Esophagus mucosa (tissue), 1 donor: ENCODE results near the gene BCAR3. TPM values are rescaled to one million over a fixed set of nuclear protein-coding genes. Genes with fewer than 3 reads are reported as not detected.

Source experiments
- ATAC-seq: fragments of 200-7000 bp; cut with Tn5 transposase; one replicate; pipeline ENCODE4 v1.9.1; 2020
- total RNA-seq: library from RNA; stranded (reverse); gene quantifications from one replicate; pipeline ENCODE4 v1.2.4, GENCODE V29; 2023
- donor health status: DM: yes; HTN: yes; CAD: no.

Gene BCAR3
- total RNA-seq, 1 donor from 2014 or later, result 5.7 TPM

DNA sequence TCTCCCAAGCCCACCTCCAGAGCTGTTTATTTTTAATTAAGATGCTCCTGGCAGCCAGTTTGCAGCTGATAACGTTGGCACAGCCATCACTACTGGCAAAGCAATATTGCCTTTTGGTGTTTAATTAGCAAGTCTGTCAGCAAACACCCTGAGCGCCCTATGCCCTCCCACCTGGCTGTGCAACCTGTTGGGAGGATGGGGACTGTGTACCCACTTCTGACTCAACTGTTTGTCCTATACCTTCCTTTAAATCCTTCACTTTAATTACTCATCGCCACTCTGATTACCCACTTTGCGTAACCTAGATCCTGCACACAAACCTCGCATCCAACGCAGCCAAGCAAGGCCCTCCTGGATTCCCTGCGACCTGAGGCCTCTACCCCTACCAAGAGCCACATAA is 67.1 kb downstream of the BCAR3 start:
- peak; percentile 71 for ATAC-seq

DNA sequence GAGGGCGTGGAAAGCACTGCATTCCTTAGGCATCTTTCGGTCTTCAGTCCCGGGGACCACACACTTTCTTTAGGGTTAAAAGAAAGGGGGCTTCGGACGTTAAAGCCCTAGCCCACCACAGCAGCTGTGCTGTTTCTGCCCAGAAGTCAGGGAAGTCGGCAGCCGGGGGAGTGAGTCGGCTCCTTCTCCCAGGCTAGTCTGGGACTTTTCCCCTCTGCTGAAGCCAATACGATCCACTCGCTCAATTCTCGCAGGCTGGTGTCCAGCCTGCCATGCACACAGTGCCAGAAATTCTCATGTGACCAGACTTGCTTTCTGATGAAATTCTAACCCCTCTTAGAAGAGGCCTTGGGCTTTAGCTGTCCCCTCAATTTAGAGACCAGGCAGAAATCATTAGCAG is 67.7 kb downstream of the BCAR3 start:
- ATAC-seq, result no peak

DNA sequence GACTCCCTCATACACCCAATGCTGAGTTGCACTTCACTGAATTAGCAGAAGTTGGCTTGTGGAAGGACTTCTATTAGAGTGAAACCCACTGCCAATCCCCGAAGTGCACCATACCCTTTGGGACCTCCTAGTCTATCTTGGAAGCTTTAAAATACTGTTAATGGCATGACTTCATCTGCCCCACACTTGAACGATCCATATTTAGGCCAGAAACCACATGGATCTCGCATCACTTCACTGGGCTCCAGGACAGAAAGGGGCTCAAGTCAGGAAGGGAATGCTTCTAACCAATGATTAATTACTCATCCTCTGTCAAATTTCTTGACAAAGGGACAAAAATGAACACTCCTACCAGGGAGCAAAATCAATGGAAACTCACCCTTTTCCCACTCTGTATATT is 69.1 kb downstream of the BCAR3 start:
- ATAC-seq, result no peak

DNA sequence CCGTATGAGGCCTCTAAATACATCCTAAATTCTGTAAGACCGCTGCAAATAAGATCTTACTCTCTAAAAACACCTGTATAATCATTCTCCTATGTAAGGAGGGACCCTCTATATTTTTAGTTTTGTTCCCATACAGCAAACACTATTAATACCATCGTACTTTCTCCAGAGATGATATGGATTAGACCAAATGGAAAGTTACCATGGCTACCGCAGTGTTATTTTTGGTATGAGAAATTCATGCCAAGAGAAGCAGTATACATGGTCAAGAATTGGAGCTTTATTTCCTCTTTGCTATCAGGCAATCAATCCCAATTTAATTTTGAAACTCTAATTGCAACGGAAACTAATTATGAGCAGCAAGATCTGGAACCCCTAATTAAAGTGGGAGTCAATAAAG is 70.0 kb downstream of the BCAR3 start:
- no peak for ATAC-seq

DNA sequence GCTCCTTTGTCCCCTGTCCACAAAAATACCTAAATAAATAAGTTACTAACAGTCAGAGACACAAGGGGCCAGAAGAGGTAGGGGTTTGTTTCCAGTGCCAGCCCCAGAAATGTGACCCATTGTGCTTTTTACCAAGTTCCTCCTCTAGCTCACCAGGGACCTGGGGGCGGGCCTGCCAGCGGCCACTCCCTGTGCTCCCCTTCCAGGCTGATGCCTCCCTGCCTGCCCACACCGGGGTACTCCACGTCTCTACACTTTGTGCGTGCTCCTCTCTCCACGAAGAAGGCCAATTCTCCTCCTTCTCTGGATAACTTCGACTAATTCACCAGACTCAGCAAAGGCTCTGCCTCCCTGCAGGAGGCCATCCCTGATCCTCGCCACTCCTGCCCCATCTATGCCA is 72.1 kb downstream of the BCAR3 start:
- ATAC-seq, result no peak

DNA sequence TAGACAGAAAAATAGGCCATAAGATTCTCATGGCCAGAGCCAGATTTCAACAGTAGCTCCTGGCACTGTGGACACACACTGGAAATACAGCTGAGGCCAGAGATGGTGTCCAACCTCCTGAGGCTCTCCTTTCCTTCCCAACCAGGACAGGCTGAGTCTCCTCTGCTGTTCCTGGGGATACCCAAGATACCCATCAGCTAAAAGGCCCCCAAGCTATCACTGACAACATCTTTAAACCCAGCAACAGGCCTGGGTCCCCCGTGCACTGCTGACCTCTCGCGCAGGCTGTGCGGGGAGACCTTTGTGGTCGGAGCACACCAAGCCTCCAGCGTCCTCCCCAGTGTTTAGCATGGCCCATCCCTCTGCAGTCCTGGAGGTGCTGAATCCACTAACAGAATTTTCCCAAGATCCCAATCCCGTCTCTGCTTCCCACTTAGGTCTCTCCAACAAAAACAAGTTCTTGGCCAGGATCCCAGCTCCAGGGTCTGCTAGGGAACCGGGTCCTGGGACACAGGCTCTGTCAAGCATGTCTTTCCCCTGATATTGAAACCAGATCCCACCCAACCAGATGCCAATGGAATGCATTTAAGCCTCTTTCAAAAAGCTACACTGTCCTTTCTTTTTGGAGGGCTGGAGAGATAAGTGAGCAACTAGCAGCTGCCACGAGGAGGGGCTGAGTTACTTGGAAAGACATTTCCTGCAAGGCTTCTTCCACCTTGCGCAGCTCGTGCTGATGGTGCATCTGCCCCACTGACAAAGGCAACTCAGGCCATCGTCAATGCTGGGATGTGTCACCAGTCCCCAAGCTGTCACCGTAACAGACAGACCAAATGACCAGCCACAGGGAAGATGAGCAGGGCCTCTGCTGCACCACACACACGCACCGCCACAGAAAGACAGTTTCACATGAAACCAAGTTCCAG is 73.2 kb downstream of the BCAR3 start:
- ATAC-seq, result no peak

DNA sequence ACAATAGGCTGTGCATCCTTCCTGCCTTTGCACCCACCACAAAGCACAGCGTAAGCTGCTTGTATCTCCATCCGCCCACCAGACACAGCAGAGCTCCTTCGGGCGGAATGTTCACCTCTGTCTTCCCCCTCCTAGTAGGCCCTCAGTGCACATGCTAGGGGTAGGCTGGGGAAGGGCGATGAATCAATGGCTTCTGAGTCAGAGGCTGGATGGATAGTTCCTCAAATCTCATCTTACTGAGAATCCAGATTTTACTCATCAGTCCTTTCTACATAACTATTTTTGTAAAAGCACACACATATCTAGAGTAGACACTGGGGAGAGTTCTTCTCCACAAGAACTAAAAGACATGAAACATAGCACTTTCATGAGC is 73.8 kb downstream of the BCAR3 start:
- ATAC-seq, result no peak

DNA sequence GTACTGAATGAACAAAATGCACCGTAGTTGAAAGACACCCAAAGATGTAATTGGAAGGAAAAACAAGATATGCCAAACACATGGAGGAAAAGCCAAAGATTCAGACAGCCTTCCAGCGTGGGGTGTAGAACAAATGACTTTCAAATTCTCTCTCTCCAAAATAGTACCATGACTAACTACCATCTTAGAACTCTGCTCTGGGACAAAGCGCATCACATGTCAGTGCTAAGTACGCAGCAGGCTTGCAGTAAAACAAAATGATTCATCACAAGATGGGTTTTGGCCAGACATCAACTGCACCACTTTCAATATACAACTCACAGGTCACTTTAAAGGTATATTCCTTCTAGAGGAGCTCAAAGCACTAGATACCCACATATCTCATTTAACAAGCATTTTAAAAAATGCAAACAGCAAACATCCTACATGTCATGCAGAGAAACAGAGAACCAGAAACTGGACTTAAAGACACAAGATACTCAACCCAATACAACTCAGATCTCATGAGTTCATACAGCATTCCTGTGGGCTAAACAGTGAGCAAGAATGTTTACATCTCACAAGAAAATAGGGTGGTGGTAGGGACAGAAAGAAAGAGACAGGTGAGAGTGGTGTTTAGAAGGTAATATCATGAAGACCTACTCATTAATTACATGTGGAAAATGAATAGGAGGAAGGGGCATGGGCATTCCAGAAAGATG is 75.7 kb downstream of the BCAR3 start:
- ATAC-seq, result peak; percentile 79

DNA sequence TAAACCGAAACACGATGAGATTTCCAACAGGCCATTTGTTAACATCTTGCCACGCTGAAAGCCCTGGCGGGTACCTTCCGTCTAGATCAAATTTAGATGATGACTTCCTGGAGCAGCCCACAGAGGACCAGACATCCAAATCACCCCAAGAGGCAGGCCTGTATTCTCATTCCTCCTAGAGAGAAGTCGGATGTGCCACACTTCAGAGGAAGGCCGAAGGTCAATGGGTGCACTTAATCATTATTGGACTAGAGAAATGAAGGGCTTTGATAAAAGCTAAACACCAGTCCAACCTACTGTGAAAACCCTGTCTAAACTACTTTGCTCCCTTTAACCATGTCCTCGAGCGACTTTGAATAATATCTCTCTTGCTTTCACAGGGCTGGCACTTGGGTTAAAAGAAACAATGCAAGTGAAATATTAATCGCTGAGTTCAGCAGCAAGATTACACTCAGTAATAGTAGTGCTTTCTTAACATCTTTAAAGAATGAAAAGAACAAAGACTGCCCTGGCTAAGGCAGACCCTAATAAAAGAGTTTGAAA is 76.5 kb downstream of the BCAR3 start:
- no peak for ATAC-seq

DNA sequence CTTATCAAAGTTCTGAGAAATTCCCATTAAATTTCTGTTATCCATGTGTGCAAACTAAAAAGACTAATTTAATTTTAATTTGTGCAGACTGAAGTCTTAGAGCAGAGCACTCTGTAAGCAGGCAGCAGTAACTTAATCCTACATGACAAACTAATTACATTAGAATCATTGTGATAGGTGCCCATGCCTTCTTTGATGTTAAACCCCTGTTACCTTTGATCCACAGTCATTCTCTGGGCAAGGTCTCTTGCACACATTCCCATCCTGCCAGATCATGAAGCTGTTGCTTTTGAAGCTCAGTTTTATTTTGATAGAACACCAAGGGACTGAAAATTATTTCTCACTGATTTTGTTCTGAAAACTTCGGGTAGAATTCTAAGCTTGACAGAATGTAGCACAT is 77.2 kb downstream of the BCAR3 start:
- no peak for ATAC-seq

DNA sequence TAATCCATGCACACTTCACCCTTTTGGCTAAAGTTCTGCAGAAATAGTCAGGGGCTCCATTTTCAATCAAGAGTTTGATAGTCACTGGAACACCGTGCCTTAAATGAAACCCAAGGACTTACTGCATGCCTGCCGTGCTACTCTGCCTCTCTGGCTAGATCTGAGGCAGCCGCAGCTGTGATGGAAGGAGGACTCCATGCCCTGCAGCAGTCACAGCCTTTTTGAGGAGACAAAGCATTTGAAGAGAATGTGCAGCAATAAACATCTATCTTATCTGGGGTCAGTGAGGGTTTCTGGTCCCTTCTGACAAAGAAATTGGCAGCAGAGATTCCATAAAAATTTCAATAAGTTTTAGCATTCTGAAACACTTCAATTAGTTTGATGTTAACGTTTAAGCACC is 78.0 kb downstream of the BCAR3 start:
- no peak for ATAC-seq

DNA sequence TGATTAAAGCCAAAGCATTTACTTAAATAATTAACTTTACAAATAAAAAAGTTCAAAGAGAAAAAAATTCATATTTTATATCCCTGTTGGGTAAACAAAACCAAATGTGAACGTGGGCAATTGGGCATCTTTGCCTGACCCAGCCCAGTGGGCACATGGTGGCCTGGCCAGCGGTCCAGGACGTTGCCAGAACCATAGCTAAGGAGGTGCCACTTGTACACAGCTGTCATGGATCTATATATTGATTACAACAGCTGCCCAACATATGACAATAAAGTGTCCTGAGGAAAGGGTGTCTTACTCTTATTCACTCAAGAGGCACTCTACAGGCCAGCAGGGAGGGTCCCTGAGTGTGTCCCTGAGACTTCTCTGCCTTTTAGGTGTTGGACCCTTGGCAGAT is 78.5 kb downstream of the BCAR3 start:
- ATAC-seq, result no peak

DNA sequence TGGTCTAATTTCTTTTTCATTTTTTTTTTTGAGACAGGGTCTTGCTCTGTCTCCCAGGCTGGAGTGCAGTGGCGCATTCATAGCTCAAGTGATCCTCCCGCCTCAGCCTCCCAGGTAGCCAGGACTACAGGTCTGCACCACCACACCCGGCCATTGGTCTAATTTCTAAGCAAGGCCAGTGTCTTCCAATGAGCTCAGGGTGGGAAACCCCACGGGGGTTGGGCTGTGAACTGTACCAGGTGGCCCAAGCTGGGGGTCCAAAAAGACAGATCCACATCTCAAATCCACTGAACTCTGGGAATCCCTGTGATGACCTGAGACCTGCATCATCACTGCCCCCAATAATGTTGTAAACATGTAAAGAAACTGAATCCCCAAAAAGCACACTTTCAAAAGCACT is 79.5 kb downstream of the BCAR3 start:
- ATAC-seq, result no peak

DNA sequence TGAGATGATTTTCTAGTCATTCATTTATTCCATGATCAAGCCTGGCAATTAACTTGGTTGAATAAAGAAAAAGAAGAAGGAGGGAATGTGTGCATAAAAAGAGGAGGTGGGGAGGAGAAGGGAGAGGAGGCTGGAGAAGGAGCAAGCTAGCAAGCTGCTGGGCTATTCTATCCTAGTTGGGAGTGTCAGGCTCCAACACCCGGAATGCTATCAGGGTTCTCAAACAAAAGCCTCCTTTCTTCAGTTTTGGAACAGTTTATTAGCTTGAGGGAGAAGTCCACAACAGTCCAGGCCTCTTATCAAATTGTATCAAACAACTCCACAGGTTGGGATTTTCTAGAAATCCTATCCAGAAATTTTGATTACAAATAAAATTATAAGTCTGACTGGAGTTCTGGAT is 80.0 kb downstream of the BCAR3 start:
- no peak for ATAC-seq

DNA sequence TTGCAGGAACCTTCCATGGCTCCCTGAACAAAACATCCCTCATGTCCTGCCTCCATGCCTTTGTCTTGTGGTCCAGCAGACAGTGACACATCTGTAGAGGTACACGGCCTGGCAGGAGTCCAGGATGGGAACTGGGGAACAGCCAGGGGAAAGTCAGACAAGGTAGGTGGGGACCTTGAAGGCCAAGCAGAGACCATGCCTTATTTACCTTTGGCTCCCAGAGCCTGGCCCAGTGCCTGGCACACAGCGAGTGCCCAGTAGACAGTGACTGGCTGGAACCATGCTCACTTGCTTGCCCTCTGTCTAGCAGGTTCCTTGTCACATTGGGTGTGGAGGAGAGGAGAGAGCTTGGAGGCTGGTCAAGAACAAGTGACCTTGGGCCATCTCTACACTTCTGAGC is 81.0 kb downstream of the BCAR3 start:
- ATAC-seq, result no peak

DNA sequence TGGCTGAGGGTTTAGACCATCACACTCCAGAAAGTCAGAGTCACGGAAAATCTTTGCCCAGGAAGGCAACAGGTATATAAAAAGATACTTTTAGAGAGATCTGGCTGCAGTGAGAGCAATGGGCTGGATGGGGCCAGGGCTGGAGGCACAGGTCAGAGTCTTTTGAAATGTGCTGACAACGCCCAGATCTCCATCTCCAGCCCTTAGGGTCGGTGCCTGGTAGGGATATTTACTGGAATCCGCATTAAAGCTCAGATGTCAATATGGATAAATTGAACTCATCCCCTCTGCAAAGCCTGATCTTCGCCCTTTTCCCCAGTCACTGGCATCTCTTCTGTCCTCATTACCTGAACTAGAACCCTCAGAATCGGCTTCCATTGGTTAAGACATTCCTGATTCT is 82.2 kb downstream of the BCAR3 start:
- ATAC-seq, result no peak

DNA sequence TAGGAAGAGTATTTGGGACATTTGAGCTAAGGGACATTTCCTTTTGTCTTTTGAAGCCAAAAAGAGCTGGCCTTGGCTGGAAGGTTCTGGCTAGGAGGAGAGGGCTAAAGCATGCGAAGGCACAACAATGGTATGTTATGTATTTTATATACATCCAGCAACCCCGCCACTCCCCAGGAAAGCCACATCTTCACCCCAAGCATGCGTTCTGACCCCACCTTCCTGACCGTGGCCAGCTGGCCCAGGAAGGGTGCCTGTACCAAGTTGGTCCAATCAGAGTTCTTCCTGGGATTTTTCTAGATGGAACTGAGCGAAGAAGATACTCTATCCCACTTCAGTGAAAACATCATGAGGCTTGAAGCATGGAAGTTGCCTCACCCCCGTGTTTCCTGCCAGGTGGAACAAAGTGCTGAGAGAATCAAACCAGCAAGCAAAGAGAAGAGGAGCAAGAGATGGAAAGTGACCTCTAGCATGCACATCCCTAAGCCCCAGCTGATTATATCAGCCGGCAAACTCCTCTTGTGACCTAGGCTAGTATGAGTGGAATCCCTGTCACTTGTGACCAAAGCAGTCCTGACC is 82.7 kb downstream of the BCAR3 start:
- ATAC-seq, result no peak

DNA sequence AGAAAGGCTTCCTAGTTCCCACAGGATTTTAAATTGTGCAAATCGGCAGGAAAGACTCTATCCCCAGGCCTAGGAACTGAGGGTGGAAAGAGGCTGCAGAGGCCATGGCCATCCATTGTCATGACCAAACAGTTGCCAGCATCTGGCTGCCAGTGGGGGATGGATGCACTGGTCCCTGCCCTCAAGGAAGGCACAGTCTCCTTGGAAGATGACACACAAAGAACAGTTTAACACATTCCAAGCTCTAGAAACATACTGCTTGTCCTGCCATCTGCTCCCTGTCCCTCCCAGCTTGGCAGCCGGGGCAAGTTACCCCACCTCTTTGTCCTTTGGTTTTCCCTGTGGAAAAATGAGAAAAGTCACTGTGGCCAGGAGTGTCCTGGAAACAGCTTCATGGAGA is 83.2 kb downstream of the BCAR3 start:
- ATAC-seq, result no peak

DNA sequence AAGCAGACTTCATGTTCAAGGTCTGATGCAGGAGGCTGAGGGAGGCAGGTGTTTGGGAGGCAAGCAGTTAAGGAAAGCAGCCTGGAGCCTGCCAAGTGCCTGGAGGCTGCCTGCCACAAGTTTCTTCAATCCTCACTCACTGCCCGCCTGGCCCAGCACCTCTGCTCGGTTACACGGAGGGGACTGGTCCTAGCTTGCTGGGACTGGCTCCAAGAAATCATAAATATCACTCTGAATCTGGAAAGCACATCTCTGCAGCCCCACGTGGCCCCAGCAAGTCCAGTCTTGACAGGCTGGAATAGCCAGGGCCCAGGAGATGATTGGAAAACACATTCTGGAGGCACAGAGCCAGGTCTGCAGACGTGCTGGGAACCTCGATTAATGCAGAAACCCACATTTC is 83.9 kb downstream of the BCAR3 start:
- peak; percentile 54 for ATAC-seq

DNA sequence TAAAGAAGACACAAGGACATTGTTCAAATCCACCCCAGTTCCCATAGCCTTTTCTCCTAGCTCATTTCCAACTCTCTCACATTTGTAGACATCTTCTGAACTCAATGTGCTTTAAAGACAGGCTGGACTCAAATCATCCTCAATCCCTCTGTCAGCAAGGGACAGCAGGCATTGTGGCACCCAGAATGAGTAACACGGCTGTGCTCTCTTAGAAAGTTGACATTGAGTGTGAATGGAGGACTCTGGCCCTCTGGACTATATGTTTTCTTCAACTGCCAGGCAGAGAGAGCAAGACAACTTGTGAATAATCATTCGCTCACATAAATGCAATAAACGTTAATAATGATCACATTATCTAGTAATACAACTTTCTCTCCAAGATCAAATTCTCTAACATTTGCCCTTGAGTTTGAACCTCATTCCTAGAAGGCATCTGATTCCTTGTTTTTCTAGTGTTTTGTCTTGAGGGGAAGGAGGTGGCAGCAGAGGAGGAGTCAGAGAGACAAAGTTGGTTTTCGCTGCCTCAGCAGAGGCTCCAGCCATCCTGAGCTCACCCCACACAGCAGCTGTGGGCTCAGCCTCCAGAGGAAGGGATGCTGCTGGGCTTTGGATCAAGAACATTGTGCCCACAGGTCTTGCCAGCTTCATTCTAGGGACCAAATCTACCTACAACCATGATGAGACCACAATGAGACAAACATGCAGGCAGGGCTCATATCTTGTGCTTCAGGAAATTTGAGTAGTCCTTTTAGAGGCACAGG is 85.1 kb downstream of the BCAR3 start:
- ATAC-seq, result no peak

DNA sequence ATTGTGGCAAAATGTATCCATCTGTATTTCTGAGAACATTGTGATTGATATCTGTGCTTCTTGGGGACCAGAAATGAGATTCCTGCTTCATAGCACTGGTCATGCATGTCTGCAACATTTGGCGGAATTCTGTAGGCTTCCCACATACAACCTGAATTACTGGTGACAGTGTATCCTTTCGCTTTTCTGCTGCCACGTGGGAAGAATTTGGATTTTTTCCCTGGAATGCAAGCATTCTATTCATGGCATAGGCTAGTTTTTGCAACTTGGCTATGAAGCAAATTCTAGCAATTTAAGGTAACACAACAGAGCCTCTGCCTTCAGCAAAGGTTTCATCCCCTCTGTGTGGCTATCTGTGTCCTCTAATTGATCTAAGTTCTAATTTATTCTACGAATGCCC is 85.9 kb downstream of the BCAR3 start:
- ATAC-seq, result no peak

DNA sequence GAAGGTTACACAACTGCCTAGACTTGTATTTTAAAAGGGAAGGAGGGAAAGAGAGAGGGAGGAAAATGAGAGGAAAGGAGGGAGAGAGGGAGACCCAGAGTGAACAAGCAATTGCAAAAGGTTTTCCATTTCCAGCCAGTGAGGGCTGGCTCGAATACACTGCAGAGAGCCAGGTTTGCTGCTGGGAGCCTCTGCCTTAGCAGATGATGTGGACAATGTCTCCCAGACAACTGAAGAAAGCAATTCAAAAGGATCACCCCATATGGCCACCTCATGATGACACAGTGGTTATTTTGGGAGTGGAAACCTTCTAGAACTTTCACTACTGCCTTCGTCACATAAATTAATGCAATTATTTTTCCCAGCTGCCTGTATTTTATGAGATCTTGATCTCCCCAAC is 86.4 kb downstream of the BCAR3 start:
- no peak for ATAC-seq

DNA sequence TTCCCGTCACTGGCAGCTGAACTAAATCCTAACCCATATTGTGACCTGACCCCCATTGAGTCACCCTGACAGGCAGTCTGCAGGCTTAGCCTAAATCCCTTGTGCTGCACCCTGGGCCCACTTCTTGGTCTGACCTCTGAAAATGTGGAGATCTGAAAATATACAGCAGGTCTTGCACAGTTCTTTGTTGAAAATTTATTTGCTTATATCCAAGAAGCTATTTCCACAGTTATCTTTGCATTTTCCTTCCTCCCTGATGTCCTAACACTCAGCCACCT is 87.1 kb downstream of the BCAR3 start:
- ATAC-seq, result peak; percentile 23
